Left ventricle myocardium inferior (tissue), 1 donor: Measurements from ENCODE around the gene SLC30A3. TPM values are rescaled to one million over a fixed set of nuclear protein-coding genes. Genes with fewer than 3 reads are reported as not detected.

ENCODE experiments used
- DNase-seq: peaks from one replicate; pipeline ENCODE4 v3.0.0-alpha.2; 2020
- H3K27ac ChIP-seq: fragments of 200-600 bp; replicated peaks from 2 replicates; pipeline ENCODE4 v1.8.0; 2021
- H3K27me3 ChIP-seq: fragments of 200-600 bp; 2 replicates; pipeline ENCODE4 v1.8.0; 2021; ENCODE audit warnings: low read depth
- H3K36me3 ChIP-seq: fragments of 200-600 bp; 2 replicates; pipeline ENCODE4 v1.8.0; 2021
- H3K4me1 ChIP-seq: fragments of 200-600 bp; 2 replicates; pipeline ENCODE4 v1.8.0; 2021
- H3K4me3 ChIP-seq: fragments of 200-600 bp; 2 replicates; pipeline ENCODE4 v1.8.0; 2021; ENCODE audit warnings: mild to moderate bottlenecking, moderate library complexity
- H3K9me3 ChIP-seq: fragments of 200-600 bp; replicated peaks from 2 replicates; pipeline ENCODE4 v1.8.0; 2021
- CTCF ChIP-seq: fragments of 200-600 bp; IDR thresholded peaks from 2 replicates; pipeline ENCODE4 v1.8.0; 2021; ENCODE audit warnings: antibody characterized with exemption, mild to moderate bottlenecking, borderline replicate concordance
- intact Hi-C: fragments of 100-400 bp; cut with micrococcal nuclease; formaldehyde crosslinking; loops from one replicate; pipeline ENCODE4 v1.11.0; 2022
- total RNA-seq: library from RNA; stranded (reverse); fragmentation: NEBNext Ultra II Directional; extraction: Animal tissue kit (Norgen Biotek cat#: 25700); gene quantifications from one replicate; pipeline ENCODE4 v1.2.1, GENCODE V29; 2021
- donor health status: DM: no; HTN: yes; CAD: no; lungs with severe emphysema.

The SLC30A3 gene
- total RNA-seq, 1 donor from 2014 or later: 5.9 TPM

GRCh38 chr2:27249159-27249890, 13.5 kb downstream of the SLC30A3 start:
- H3K36me3 ChIP-seq: no peaks in the 10 kb centered on the region
- no peak overlapping the region for H3K4me3 ChIP-seq
- H3K4me1 ChIP-seq: peaks cover 27% of the 10 kb centered on the region
- H3K27me3 ChIP-seq: peaks cover 47% of the 10 kb centered on the region
- intact Hi-C loops: no loop called here
- no peak for DNase-seq
- no peak for TF ChIP-seq CTCF
- H3K27ac ChIP-seq: no peak overlapping the region
- H3K9me3 ChIP-seq: no peaks in the 10 kb centered on the region

- peaks cover 42% of the 10 kb centered on the region for H3K4me1 ChIP-seq
- H3K36me3 ChIP-seq: peaks cover 9% of the 10 kb centered on the region
- intact Hi-C loops: no loop called here
- no peak overlapping the region for H3K27ac ChIP-seq
- H3K27me3 ChIP-seq: peaks cover 34% of the 10 kb centered on the region
- H3K4me3 ChIP-seq: no peak overlapping the region
- no peaks in the 10 kb centered on the region for H3K9me3 ChIP-seq
- no peak for DNase-seq
- no peak for TF ChIP-seq CTCF
Measured at GRCh38 chr2:27247893-27248292, 15.0 kb downstream of the SLC30A3 start.

GRCh38 chr2:27245626-27246025, 17.2 kb downstream of the SLC30A3 start:
- TF ChIP-seq CTCF: no peak
- no peak for DNase-seq
- intact Hi-C loops: no loop called here
- Histone ChIP-seq H3K36me3 (peaks cover 32% of the 10 kb centered on the region), H3K9me3 (no peaks in the 10 kb centered on the region), H3K4me1 (peaks cover 48% of the 10 kb centered on the region), H3K4me3 (no peak overlapping the region), H3K27me3 (peaks cover 11% of the 10 kb centered on the region), H3K27ac (no peak overlapping the region)

GRCh38 chr2:27245116-27245515, 17.7 kb downstream of the SLC30A3 start:
- H3K36me3 ChIP-seq: peaks cover 37% of the 10 kb centered on the region
- no peaks in the 10 kb centered on the region for H3K9me3 ChIP-seq
- no peak overlapping the region for H3K27ac ChIP-seq
- intact Hi-C loops: no loop called here
- H3K27me3 ChIP-seq: peaks cover 6% of the 10 kb centered on the region
- no peak overlapping the region for H3K4me3 ChIP-seq
- no peak for TF ChIP-seq CTCF
- H3K4me1 ChIP-seq: peaks cover 43% of the 10 kb centered on the region
- DNase-seq: no peak

GRCh38 chr2:27243391-27244130, 19.3 kb downstream of the SLC30A3 start:
- Histone ChIP-seq H3K27me3 (no peaks in the 10 kb centered on the region), H3K4me1 (peaks cover 39% of the 10 kb centered on the region), H3K9me3 (no peaks in the 10 kb centered on the region), H3K4me3 (no peak overlapping the region), H3K27ac (peak overlapping the region; percentile 59), H3K36me3 (peaks cover 53% of the 10 kb centered on the region)
- no peak for TF ChIP-seq CTCF
- intact Hi-C loops: no loop called here
- no peak for DNase-seq
